HFFc6 (cell line): ENCODE data around the gene IRX4. TPM values are rescaled to one million over a fixed set of nuclear protein-coding genes. Genes with fewer than 3 reads are reported as not detected.

Experiments
- DNase-seq: peaks from one replicate; pipeline ENCODE4 v3.0.0-alpha.2; 2018
- H3K27ac Mint-ChIP-seq: 2 replicates; pipeline ENCODE4 v1.8.0; 2020; ENCODE audit warnings: mild to moderate bottlenecking, mixed read lengths
- H3K27me3 Mint-ChIP-seq: 2 replicates; pipeline ENCODE4 v1.8.0; 2021; ENCODE audit warnings: mild to moderate bottlenecking, moderate library complexity, mixed read lengths; ENCODE audit not compliant: insufficient read depth
- H3K36me3 Mint-ChIP-seq: 2 replicates; pipeline ENCODE4 v1.8.0; 2021; ENCODE audit warnings: low read depth, mixed read lengths
- H3K4me1 Mint-ChIP-seq: 2 replicates; pipeline ENCODE4 v1.8.0; 2020; ENCODE audit warnings: low read depth, mixed read lengths
- H3K4me3 Mint-ChIP-seq: 2 replicates; pipeline ENCODE4 v1.8.0; 2020; ENCODE audit warnings: mild to moderate bottlenecking, moderate library complexity, mixed read lengths
- H3K9me3 Mint-ChIP-seq: 2 replicates; pipeline ENCODE4 v1.8.0; 2020; ENCODE audit warnings: mild to moderate bottlenecking, mixed read lengths
- total RNA-seq, 6 experiments: library from RNA; stranded (reverse); fragmentation: NEBNext Ultra II Directional; extraction: Animal tissue kit (Norgen Biotek cat#: 25700); gene quantifications; 2 replicates in 1 of 6; 3 replicates in 5 of 6; pipeline ENCODE4 v1.2.3, GENCODE V29; 2021
- TF ChIP-seq, protein P1 (sequence below): fragments of 200-600 bp; sonication (generic); IDR thresholded peaks from 2 replicates; pipeline ENCODE4 v1.5.0; 2021; ENCODE audit warnings: antibody characterized with exemption, mild to moderate bottlenecking

IRX4 gene
- total RNA-seq, 6 experiments from 2014 or later, result not detected

GRCh38 chr5:1867114-1867814 lies 15.5 kb downstream of the IRX4 start:
- H3K4me1 Mint-ChIP-seq, result no peaks in the 10 kb centered on the region; the same call in 1 of the 2 replicates
- H3K36me3 Mint-ChIP-seq, result no peaks in the 10 kb centered on the region
- DNase-seq, result no peak
- H3K4me3 Mint-ChIP-seq, result no peak overlapping the region
- TF ChIP-seq, protein P1, sequence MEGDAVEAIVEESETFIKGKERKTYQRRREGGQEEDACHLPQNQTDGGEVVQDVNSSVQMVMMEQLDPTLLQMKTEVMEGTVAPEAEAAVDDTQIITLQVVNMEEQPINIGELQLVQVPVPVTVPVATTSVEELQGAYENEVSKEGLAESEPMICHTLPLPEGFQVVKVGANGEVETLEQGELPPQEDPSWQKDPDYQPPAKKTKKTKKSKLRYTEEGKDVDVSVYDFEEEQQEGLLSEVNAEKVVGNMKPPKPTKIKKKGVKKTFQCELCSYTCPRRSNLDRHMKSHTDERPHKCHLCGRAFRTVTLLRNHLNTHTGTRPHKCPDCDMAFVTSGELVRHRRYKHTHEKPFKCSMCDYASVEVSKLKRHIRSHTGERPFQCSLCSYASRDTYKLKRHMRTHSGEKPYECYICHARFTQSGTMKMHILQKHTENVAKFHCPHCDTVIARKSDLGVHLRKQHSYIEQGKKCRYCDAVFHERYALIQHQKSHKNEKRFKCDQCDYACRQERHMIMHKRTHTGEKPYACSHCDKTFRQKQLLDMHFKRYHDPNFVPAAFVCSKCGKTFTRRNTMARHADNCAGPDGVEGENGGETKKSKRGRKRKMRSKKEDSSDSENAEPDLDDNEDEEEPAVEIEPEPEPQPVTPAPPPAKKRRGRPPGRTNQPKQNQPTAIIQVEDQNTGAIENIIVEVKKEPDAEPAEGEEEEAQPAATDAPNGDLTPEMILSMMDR, result no peak
- no peak overlapping the region for H3K27ac Mint-ChIP-seq
- peaks cover 40% of the 10 kb centered on the region for H3K27me3 Mint-ChIP-seq
- H3K9me3 Mint-ChIP-seq, result no peaks in the 10 kb centered on the region

DNA sequence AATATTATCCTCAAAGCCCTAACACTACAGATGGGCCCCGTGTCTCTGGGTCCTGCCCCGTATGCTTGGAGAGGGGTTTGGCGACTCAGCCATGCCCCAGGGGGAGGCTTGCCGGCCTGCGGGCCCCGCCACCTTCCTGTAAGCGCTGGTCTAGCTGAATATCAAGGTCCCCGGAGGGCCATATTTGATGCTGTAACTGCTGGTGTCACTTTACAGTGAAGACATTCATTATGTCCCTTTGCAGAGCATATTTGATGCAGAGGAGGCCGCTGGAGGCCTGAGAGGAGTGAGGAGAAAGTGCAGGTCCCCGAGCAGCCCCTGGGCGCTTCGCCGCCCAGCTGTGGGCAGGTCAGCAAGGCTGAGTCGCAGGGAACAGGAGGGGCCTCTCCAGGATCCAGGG lies 16.8 kb downstream of the IRX4 start:
- TF ChIP-seq, protein P1, result no peak
- Mint-ChIP-seq H3K27ac (no peak overlapping the region), H3K27me3 (peaks cover 43% of the 10 kb centered on the region), H3K4me1 (no peaks in the 10 kb centered on the region; the same call in 1 of the 2 replicates), H3K4me3 (no peak overlapping the region), H3K9me3 (no peaks in the 10 kb centered on the region), H3K36me3 (no peaks in the 10 kb centered on the region)
- DNase-seq, result no peak

DNA sequence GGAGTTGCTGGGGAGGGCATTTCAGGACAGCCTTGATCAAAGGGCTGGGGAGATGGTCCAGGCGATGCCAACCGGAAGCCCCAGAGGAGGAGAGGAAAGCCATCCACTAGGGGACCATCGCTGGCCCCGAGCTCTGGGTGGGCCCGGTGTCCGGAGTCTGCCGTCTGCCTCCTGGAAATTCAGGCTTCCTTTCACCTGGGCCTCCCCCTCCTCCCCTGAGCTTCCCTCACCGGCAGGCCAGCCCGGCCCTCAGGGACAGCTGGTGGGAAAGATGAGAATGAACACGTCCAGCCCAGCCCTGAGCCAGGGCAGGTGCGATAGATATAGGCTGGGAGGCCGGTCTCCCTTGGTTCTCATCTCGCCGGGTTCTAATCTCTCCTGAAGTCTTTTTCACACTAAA lies 17.2 kb downstream of the IRX4 start:
- no peak for DNase-seq
- no peak overlapping the region for H3K4me3 Mint-ChIP-seq
- TF ChIP-seq, protein P1, result no peak
- H3K36me3 Mint-ChIP-seq, result no peaks in the 10 kb centered on the region
- H3K27ac Mint-ChIP-seq, result no peak overlapping the region
- no peaks in the 10 kb centered on the region; the same call in 1 of the 2 replicates for H3K4me1 Mint-ChIP-seq
- no peaks in the 10 kb centered on the region for H3K9me3 Mint-ChIP-seq
- H3K27me3 Mint-ChIP-seq, result peaks cover 47% of the 10 kb centered on the region

GRCh38 chr5:1864896-1865440 lies 17.8 kb downstream of the IRX4 start:
- Mint-ChIP-seq H3K27me3 (peaks cover 48% of the 10 kb centered on the region), H3K4me3 (no peak overlapping the region), H3K27ac (no peak overlapping the region), H3K4me1 (no peaks in the 10 kb centered on the region; the same call in 1 of the 2 replicates), H3K9me3 (no peaks in the 10 kb centered on the region), H3K36me3 (no peaks in the 10 kb centered on the region)
- TF ChIP-seq, protein P1, result no peak
- no peak for DNase-seq

- H3K27ac Mint-ChIP-seq, result no peak overlapping the region
- H3K36me3 Mint-ChIP-seq, result no peaks in the 10 kb centered on the region
- no peak overlapping the region for H3K4me3 Mint-ChIP-seq
- peaks cover 39% of the 10 kb centered on the region for H3K27me3 Mint-ChIP-seq
- DNase-seq, result no peak
- TF ChIP-seq, protein P1, result no peak
- H3K4me1 Mint-ChIP-seq, result no peaks in the 10 kb centered on the region; the same call in 1 of the 2 replicates
- no peaks in the 10 kb centered on the region; the same call in 1 of the 2 replicates for H3K9me3 Mint-ChIP-seq
Observed at GRCh38 chr5:1860949-1861348, 21.8 kb downstream of the IRX4 start.
